LNCaP clone FGC (cell line): Measurements from ENCODE around the gene S1PR1.
"Not testable (repeated sequence)": the region's sequence is repeated elsewhere in the genome, so short reads cannot be mapped to it uniquely, and the experiment has no call there.

ENCODE experiments used
- DNase-seq: peaks from one replicate; pipeline ENCODE4 v3.0.0-alpha.2; 2011; ENCODE audit warnings: low read depth
- H3K4me3 ChIP-seq: 2 replicates; pipeline ENCODE4 v1.5.1; 2011; ENCODE audit warnings: mild to moderate bottlenecking, low read depth, low read length, control low read depth
- TF ChIP-seq, protein P1 (sequence below): IDR thresholded peaks from 2 replicates; pipeline ENCODE4 v1.5.1; 2012; ENCODE audit warnings: mild to moderate bottlenecking; ENCODE audit not compliant: control insufficient read depth, insufficient read depth; ENCODE audit errors: extremely low read depth

The S1PR1 gene

DNA sequence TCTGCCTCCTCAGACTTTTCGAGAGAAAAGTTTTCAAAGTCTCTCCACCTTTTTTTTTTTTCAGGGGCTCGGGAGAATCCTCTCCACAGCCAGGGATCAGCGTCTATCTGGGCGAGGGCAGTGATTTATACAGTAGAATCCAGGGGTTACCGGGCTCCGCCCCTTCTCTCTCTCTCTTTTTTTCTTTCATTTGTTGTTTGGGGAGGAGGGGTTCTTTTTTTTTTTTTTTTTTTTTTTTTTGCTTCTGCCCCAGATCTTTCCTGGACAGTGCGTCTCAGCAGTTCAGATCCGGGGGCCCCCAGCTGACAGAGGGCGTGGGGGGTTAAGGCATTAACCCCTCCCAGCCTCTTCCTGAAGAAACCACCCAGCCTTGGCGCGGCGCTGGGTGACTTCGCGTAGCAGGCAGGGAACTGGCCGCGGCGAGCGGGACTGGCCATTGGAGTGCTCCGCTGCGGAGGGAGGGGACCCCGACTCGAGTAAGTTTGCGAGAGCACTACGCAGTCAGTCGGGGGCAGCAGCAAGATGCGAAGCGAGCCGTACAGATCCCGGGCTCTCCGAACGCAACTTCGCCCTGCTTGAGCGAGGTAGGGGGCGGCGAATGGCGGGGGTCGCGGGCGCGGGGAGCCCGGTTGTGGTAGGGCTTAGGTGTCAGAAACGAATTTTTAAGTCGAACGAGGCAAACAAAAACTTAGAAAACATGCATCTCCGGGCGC is at the start of gene S1PR1:
Gene S1PR1, plus strand, starts transcription at position 504 of the 713 bp plus-strand sequence. CDS start 1,966 bp downstream, outside the sequence.
- TF ChIP-seq, protein P1, sequence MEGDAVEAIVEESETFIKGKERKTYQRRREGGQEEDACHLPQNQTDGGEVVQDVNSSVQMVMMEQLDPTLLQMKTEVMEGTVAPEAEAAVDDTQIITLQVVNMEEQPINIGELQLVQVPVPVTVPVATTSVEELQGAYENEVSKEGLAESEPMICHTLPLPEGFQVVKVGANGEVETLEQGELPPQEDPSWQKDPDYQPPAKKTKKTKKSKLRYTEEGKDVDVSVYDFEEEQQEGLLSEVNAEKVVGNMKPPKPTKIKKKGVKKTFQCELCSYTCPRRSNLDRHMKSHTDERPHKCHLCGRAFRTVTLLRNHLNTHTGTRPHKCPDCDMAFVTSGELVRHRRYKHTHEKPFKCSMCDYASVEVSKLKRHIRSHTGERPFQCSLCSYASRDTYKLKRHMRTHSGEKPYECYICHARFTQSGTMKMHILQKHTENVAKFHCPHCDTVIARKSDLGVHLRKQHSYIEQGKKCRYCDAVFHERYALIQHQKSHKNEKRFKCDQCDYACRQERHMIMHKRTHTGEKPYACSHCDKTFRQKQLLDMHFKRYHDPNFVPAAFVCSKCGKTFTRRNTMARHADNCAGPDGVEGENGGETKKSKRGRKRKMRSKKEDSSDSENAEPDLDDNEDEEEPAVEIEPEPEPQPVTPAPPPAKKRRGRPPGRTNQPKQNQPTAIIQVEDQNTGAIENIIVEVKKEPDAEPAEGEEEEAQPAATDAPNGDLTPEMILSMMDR = no peak

DNA sequence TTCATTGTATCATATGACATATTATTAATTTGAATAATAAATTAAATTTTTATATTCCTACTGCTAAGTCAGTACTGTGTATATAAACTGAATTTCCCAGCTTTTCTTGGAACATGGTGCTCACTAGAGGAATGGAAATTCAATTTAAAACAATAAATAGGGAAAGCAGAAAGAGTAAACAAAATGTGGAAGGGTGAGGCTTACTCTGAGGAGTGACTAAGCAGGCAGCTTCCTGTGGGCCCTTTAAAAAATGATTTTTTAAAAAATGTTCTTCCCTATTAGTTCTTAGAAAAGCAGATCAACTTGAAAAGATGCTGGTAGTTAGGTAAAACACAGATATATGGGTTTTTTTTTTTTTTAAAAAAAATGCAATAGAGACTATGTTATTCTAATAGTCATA is 49.5 kb upstream of the S1PR1 start:
- no peak overlapping the region for H3K4me3 ChIP-seq
- DNase-seq = no peak
- TF ChIP-seq, protein P1 = no peak

More for the DNA sequence above, at the start of gene S1PR1:
- DNase-seq = no peak
- H3K4me3 ChIP-seq = peak within 1 kb of the TSS; percentile 10; the same call in 1 of the 2 replicates

DNA sequence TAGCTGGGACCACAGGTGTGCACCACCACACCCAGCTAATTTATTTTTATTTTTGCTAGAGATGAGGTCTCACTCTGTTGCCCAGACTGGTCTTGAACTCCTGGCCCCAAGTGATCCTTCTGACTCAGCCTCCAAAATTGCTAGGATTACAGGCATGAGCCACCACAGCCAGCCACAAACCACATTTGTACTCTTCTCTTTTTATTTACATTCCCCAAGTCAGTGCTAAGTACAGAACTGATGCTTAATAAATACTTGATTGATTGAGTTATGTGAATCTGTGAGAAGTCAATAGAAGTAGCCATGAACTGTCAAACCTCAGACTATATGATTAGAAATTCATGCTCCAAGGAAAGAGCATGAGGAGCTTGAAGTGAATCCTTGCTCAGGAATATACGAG is 48.5 kb upstream of the S1PR1 start:
- H3K4me3 ChIP-seq = no peak overlapping the region
- TF ChIP-seq, protein P1 = no peak
- DNase-seq = no peak

DNA sequence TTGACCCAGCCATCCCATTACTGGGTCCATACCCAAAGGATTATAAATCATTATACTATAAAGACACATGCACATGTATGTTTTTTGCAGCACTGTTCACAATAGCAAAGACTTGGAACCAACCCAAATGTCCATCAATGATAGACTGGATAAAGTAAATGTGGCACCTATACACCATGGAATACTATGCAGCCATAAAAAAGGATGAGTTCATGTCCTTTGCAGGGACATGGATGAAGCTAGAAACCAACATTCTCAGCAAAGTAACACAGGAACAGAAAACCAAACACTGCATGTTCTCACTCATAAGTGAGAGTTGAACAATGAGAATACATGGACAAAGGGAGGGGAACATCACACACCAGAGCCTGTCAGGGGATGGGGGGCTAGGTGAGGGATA is 47.9 kb upstream of the S1PR1 start:
- H3K4me3 ChIP-seq, DNase-seq: not testable (repeated sequence)

DNA sequence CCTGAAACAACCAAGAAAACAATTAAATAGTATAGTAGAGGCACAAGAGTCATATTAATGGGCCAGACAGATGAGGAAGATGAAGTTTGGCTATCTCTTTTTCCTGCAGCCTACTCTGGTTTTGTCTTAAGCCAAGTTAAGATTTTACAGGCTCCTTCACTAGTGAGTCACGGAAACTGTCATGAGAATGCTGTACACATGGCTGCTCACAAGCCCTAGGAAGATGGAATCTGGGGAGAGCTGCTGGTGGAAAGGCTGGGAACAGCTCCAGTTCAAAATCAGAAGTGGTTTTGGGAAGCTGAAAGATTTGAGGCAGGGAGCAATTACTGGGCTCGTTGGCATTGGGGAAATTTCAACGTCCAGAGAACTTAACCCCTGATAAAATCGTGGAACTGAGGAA is 46.4 kb upstream of the S1PR1 start:
- no peak overlapping the region for H3K4me3 ChIP-seq
- no peak for DNase-seq
- TF ChIP-seq, protein P1 = no peak

DNA sequence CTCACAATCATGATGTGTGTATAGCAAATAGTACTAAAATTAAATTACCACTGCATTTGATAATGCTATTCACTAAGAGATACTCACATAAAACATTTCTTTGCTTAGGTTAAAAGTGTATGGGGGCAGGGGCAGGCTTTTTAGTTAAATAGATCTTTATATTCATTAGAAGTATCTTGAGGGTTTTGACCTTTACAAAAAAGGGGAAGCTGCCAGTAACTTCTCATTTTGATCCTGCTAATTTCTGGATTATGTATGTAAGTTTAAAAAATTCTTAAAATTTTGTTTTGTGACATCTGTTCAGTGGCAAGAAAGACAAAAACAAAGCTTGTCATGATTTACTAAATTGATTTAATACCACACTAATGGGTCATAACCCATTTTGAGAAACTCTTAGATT is 45.8 kb upstream of the S1PR1 start:
- no peak for DNase-seq
- TF ChIP-seq, protein P1 = no peak
- H3K4me3 ChIP-seq = no peak overlapping the region

DNA sequence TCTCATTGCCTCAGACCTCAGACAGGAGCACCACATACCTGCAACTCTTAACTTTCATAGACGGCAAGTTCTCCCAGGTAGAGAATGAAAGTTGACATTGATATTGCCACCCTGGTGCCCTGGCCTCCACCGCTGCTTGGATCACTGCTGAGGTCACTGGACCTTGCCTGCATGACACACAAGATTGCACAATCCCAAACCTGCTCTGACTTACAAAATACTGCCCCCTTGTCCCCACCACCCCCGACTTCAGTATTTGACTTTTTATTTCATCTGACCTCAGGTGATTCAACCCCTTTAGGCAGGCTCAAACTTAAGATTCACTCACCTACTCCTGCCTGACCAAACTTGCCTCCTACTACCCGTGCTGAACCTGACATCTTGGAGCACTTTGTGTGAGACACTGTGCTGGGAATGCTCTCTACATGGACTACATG is 43.1 kb upstream of the S1PR1 start:
- no peak for DNase-seq
- TF ChIP-seq, protein P1 = no peak
- H3K4me3 ChIP-seq = no peak overlapping the region
